Measurements from ENCODE around the gene KLHL25. TPM values are rescaled to one million over a fixed set of nuclear protein-coding genes. Genes with fewer than 3 reads are reported as not detected.

KLHL25 gene
- total and polyA plus RNA-seq, 2 of the 8 experiments (the other 6 are each of a cell fraction or from before 2014, with no cell fraction given) = 16.5 to 22.0 TPM

DNA sequence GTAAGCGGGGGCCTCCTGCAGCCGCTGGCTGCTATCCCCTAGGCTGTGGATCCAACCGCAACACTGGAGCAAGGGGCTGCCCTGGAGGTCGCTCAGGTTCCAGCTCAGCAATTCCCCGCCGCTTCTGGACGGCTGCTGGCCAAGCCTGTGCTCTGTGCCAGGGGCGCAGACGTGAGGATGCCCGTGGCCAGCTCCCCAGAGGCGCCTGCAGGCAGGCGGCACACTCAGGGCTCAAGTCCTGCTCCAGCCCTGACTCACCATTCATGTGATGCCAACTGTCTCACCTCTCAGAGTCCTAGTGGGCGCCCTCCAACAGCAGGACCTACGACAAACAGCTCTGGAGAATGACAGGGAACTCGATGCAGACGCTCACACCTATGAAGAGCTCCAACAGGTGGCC is 31.6 kb downstream of the KLHL25 start:
- Histone ChIP-seq H2AFZ (ENCODE audit: low read length) (no peak overlapping the region), H3K79me2 (ENCODE audit: control insufficient read depth in 1 of 2, insufficient read depth in 2 of 2, low read length in 2 of 2) (peaks cover 0 to 45% of the 10 kb centered on the region in 2 experiments; a peak in 2 of 4 replicates), H3K27ac (ENCODE audit: low read depth, low read length) (no peak overlapping the region), H3K79me1 (ENCODE audit: low read depth, low read length) (peaks cover 20% of the 10 kb centered on the region), H2BK20ac (ENCODE audit: low read length) (no peak overlapping the region), H4K8ac (ENCODE audit: extremely low read depth, insufficient read depth, low read length) (no peak overlapping the region), H3K4ac (replicated peaks; ENCODE audit: insufficient read length, low read depth, low read length) (no peak overlapping the region), H2BK5ac (ENCODE audit: low read depth, low read length) (0 out of 2 replicates have a peak overlapping the region, but pooled peaks have one; percentile 12), H3K9ac (replicated peaks in 1 of 4; ENCODE audit: extremely low read depth in 1 of 4, low read depth in 3 of 4, low read length in 3 of 4) (no peak overlapping the region), H3K4me1 (replicated peaks in 1 of 4; ENCODE audit: control insufficient read depth in 3 of 4, insufficient read depth in 4 of 4, low read length in 3 of 4) (peaks cover 0 to 8% (median 3%) of the 10 kb centered on the region in 4 experiments; a peak in 4 of 7 replicates), H3K27me3 (replicated peaks in 1 of 4; ENCODE audit: control insufficient read depth in 3 of 4, extremely low read depth in 1 of 4, insufficient read depth in 3 of 4, low read length in 3 of 4) (no peaks in the 10 kb centered on the region), H4K91ac (replicated peaks; ENCODE audit: insufficient read length, low read length) (no peak overlapping the region), H3K14ac (ENCODE audit: insufficient read length) (no peak overlapping the region), H2AK5ac (ENCODE audit: low read depth, low read length) (no peak overlapping the region), H3K4me2 (ENCODE audit: insufficient read depth in 1 of 2, low read depth in 2 of 2, low read length in 2 of 2) (no peak overlapping the region), H3K23me2 (ENCODE audit: low read depth, low read length) (no peaks in the 10 kb centered on the region), H3K23ac (ENCODE audit: insufficient read length) (no peak overlapping the region), H2BK12ac (ENCODE audit: low read depth, low read length) (peak overlapping the region; percentile 17; the same call in 1 of the 2 replicates), H2BK120ac (replicated peaks; ENCODE audit: low read depth, low read length) (no peak overlapping the region), H4K5ac (ENCODE audit: insufficient read length, low read depth, low read length) (no peak overlapping the region), H3K36me3 (ENCODE audit: control insufficient read depth in 2 of 4, insufficient read depth in 4 of 4, low read length in 3 of 4) (peaks cover 0 to 5% (median 1%) of the 10 kb centered on the region in 4 experiments; a peak in 4 of 8 replicates), H3K56ac (replicated peaks; ENCODE audit: insufficient read length, low read depth, low read length) (no peak overlapping the region), H4K20me1 (replicated peaks in 1 of 2; ENCODE audit: control insufficient read depth in 1 of 2, insufficient read depth in 2 of 2, low read length in 2 of 2) (peaks cover 10 to 22% of the 10 kb centered on the region in 2 experiments), H3K18ac (ENCODE audit: extremely low read depth, low read length) (no peak overlapping the region), H2BK15ac (ENCODE audit: low read length) (no peak overlapping the region), H3K9me3 (ENCODE audit: insufficient read depth in 2 of 2, low read depth in 1 of 2, low read length in 1 of 2) (no peaks in the 10 kb centered on the region), H3K4me3 (ENCODE audit: extremely low read depth in 1 of 4, insufficient read depth in 2 of 4, low read depth in 3 of 4, low read length in 4 of 4) (no peak overlapping the region)
- ChIA-PET POLR2A (ENCODE audit: partially characterized antibody) (interaction anchor here (0.8 to 5.1 kb wide), 2 partner anchors 12 to 15 kb away, joined by 3 to 22 read pairs; no protein-coding TSS in a partner anchor), CTCF (ENCODE audit: partially characterized antibody) (interaction anchor here (0.9 to 3.9 kb wide), 6 partner anchors 13 to 77 kb away, joined by 3 to 14 read pairs (median 8); no protein-coding TSS in a partner anchor)
- DNase-seq (ENCODE audit: low read depth in 1 of 2, low spot score in 2 of 2) (no peak), FAIRE-seq (no peak)
- 93% methylated on average over 16 of the region's 16 CpGs; no CpG with 5 or more reads in 1 of the 2 experiments for WGBS, 2 experiments (ENCODE audit: extremely low coverage in 1 of 2, insufficient coverage in 1 of 2, insufficient read length in 1 of 2, insufficient replicate concordance in 2 of 2, low coverage in 1 of 2, low lambda C conversion rate in 2 of 2, missing lambda C conversion rate in 1 of 2)
- TF ChIP-seq, protein P1, sequence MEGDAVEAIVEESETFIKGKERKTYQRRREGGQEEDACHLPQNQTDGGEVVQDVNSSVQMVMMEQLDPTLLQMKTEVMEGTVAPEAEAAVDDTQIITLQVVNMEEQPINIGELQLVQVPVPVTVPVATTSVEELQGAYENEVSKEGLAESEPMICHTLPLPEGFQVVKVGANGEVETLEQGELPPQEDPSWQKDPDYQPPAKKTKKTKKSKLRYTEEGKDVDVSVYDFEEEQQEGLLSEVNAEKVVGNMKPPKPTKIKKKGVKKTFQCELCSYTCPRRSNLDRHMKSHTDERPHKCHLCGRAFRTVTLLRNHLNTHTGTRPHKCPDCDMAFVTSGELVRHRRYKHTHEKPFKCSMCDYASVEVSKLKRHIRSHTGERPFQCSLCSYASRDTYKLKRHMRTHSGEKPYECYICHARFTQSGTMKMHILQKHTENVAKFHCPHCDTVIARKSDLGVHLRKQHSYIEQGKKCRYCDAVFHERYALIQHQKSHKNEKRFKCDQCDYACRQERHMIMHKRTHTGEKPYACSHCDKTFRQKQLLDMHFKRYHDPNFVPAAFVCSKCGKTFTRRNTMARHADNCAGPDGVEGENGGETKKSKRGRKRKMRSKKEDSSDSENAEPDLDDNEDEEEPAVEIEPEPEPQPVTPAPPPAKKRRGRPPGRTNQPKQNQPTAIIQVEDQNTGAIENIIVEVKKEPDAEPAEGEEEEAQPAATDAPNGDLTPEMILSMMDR (IDR thresholded peaks at IDR 0.05; ENCODE audit: control extremely low read depth in 1 of 3, insufficient read depth in 1 of 3, low read depth in 1 of 3, low read length in 3 of 3) = no peak
- TF ChIP-seq HDAC2 (IDR thresholded peaks at IDR 0.05; ENCODE audit: borderline replicate concordance in 1 of 2, low read depth in 2 of 2, low read length in 2 of 2) (no peak), ZNF274 (IDR thresholded peaks at IDR 0.05; ENCODE audit: borderline replicate concordance, extremely low read depth, low read length) (no peak), FOSL1 (IDR thresholded peaks at IDR 0.05; ENCODE audit: insufficient read depth, low read depth, low read length) (no peak), EP300 (IDR thresholded peaks at IDR 0.05; ENCODE audit: borderline replicate concordance in 1 of 2, low read depth in 2 of 2, low read length in 2 of 2) (no peak), RFX5 (IDR thresholded peaks at IDR 0.05; ENCODE audit: borderline replicate concordance, low read depth, low read length) (no peak)
